Measurements from ENCODE around the gene PLXNA2. TPM values are rescaled to one million over a fixed set of nuclear protein-coding genes. Genes with fewer than 3 reads are reported as not detected.
A peak's percentile ranks its signal among the peaks of the same experiment; 100 is the strongest.

PLXNA2 gene
- total and polyA plus RNA-seq, 2 of the 4 experiments (the other 2 are of a cell fraction): 0.72 to 1.1 TPM

DNA sequence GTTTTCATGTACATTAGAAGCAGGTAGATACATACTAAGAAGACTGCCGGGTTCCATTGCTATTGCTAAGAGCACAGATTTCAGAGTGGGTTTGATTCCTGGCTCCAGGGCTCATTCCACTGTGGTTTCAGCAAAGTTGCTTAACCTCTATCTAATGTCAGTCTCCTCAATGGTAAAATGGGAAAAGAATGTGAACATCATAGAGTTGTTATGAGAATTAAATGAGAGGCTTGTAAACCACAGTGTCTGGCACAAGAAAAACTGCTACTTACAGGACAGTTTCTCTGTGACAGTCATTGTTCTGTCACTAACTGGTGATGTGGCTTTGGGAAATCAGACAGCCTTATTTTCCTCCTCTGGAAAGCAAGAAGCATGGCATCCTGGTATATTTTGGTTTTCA lies 10.7 kb upstream of the PLXNA2 start:
- in situ Hi-C loops (cut with MboI; ENCODE audit: low sequenced_read_pairs) (no loop called here), intact Hi-C loops (cut with micrococcal nuclease) (no loop called here), dilution Hi-C loops (cut with HindIII; ENCODE audit: low sequenced_read_pairs, unreplicated experiment) (no loop called here)
- peak; percentile 52 for DNase-seq
- H4K8ac ChIP-seq (ENCODE audit: low read depth in 2 of 2, low read length in 2 of 2): no peak overlapping the region
- H3K18ac ChIP-seq (ENCODE audit: low read depth, low read length): no peak overlapping the region
- H4K91ac ChIP-seq (ENCODE audit: insufficient read depth, low read depth, low read length): no peak overlapping the region
- H3K14ac ChIP-seq (replicated peaks; ENCODE audit: low read depth, low read length): no peak overlapping the region
- no peaks in the 10 kb centered on the region for H3K9me3 ChIP-seq (ENCODE audit: control insufficient read depth, insufficient read depth, low read length)
- no peaks in the 10 kb centered on the region for H4K20me1 ChIP-seq (ENCODE audit: insufficient read depth, low read length)
- no peak overlapping the region for H3K4ac ChIP-seq (ENCODE audit: low read depth, low read length)
- BruUV-seq (replicated peaks): no TSS peak
- CTCF ChIA-PET: interaction anchor here (1.0 to 1.2 kb wide), 2 partner anchors 10 to 233 kb away, joined by 4 to 5 read pairs; no protein-coding TSS in a partner anchor
- H2BK5ac ChIP-seq (ENCODE audit: low read depth, low read length, poor library complexity, severe bottlenecking): no peak overlapping the region
- peaks cover 1% of the 10 kb centered on the region; the same call in 1 of the 2 replicates for H3K4me1 ChIP-seq (ENCODE audit: control insufficient read depth, insufficient read depth, low read length)
- no peak overlapping the region for H3K23ac ChIP-seq (ENCODE audit: low read depth, low read length)
- H3K4me3 ChIP-seq (ENCODE audit: insufficient read depth, low read depth, low read length): no peak overlapping the region
- H3K27ac ChIP-seq (ENCODE audit: insufficient read depth, low read length): no peak overlapping the region
- no peak overlapping the region for H2BK120ac ChIP-seq (ENCODE audit: low read depth, low read length)
- no peak overlapping the region for H2AK5ac ChIP-seq (ENCODE audit: low read depth, low read length)
- no CpG with 5 or more reads among the region's 1 CpG for WGBS, 2 experiments (ENCODE audit: extremely low coverage in 2 of 2, insufficient read length in 1 of 2)
- H3K9ac ChIP-seq (ENCODE audit: low read depth, low read length): no peak overlapping the region
- H2AFZ ChIP-seq (replicated peaks; ENCODE audit: low read length, poor library complexity): no peak overlapping the region
- H2BK20ac ChIP-seq (ENCODE audit: low read depth, low read length): no peak overlapping the region
- no peak overlapping the region for H2BK15ac ChIP-seq (ENCODE audit: low read depth, low read length)
- no peaks in the 10 kb centered on the region for H3K9me1 ChIP-seq (ENCODE audit: insufficient read depth, low read length)
- POLR2A ChIA-PET (ENCODE audit: unreplicated experiment): interaction anchor here (0.7 kb wide), 1 partner anchor 473 kb away, joined by 3 read pairs; no protein-coding TSS in a partner anchor
- H3K27me3 ChIP-seq (ENCODE audit: control insufficient read depth, insufficient read depth, low read length): peaks cover 22% of the 10 kb centered on the region
- TF ChIP-seq MAZ (IDR thresholded peaks at IDR 0.05; ENCODE audit: borderline replicate concordance, low read depth, low read length) (no peak), CEBPB (IDR thresholded peaks at IDR 0.05; ENCODE audit: low read depth, low read length) (peak; percentile 67; the same call in 1 of the 2 replicates)
- no peak overlapping the region for H4K5ac ChIP-seq (ENCODE audit: low read depth, low read length)
- H3K36me3 ChIP-seq (ENCODE audit: control insufficient read depth, insufficient read depth, low read length): no peaks in the 10 kb centered on the region
- H3K79me1 ChIP-seq (ENCODE audit: low read depth in 1 of 2, low read length in 2 of 2): no peaks in the 10 kb centered on the region
- no peak overlapping the region for H3K4me2 ChIP-seq (ENCODE audit: low read depth, low read length)
- H3K56ac ChIP-seq (ENCODE audit: extremely low read depth, insufficient read depth, low read length): no peak overlapping the region
- no peak overlapping the region for H2AK9ac ChIP-seq (replicated peaks; ENCODE audit: low read depth, low read length, poor library complexity)
- peak; percentile 29 for ATAC-seq (ENCODE audit: low read depth)
